Globus pallidus (tissue), 1 donor: ENCODE results near the gene CHTF18.
A peak's percentile ranks its signal among the peaks of the same experiment; 100 is the strongest.
"Not testable (repeated sequence)": the region's sequence is repeated elsewhere in the genome, so short reads cannot be mapped to it uniquely, and the experiment has no call there.

ENCODE experiments used
- DNase-seq: peaks from one replicate; pipeline ENCODE4 v3.0.0-alpha.2; 2015; ENCODE audit warnings: low spot score

Gene CHTF18

GRCh38 chr16:830871-831570 lies 42.6 kb downstream of the CHTF18 start:
- DNase-seq: no peak

DNA sequence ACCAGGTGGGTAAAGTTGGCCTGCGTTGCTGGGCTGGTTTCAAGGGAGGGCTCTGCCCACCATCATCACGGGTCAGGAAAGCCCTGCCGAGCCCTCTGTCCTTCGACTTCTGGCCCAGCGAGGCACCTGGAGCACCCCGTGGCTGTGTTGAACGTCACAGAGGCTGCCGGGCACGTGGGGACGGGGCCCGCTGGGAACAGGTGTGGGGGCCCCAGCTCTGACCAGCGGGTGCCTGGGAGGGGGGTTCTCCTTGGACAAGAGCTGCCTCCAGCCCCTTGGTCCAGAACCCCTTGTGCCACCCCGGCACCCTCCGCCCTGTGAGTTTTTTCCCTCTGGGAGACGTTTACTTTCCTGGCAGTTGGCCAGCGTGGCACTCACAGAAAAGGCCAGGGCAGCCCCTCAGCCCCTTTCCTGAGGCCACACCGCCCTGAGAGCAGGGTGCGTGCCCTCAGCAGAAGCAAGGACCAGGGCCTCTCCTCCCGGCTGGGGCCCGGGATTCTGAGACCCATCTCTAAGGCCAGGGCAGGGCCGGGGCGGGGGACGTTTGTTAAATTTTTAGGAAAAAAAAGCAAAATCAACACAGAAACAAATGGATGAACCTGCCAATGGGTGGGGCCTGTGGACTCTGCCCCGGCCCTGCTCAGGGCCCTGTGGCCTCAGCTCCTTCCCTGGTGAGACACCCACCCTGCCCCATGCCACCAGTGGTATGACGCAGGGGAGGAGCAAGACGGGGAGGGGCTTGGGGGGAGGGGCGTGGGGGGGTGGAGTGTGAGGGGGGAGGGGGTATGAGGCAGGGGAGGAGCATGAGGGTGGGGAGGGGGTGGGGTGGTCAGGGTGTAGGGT lies 43.4 kb downstream of the CHTF18 start:
- DNase-seq: no peak

DNA sequence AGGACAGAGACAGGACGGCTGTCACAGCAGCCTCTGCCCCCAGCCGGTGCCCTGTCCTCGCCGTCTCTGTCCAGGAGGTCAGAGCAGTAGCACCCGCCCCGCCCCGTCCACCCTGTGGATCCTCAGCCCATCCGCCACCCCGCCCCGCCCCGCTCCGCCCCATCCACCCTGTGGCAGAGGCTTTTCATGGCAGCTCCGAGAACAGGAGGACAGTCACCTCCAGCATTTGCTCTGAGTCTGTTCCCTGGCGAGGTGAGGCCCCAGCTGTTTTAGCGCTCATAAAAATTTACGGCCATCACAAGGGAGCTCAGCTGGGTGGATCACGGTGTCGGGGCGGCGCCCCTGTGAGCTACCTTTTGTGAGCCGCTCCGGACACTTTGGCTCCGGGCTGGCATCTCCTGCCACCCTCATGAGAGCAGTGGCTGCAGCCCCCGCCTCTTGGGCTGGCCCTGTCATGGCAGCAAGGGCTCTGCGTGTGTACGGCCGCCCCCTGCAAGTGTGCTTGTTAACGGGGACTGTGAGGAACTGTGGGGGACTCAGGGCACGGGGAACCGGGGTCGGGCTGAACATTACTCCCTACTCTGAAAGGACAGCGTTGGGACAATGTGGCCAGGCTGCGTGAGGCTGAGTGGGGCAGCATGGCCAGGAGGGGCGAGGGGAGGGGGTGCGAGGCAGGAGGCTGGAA lies 44.4 kb downstream of the CHTF18 start:
- DNase-seq: no peak

- DNase-seq: no peak
Observed at GRCh38 chr16:833411-833810, 45.0 kb downstream of the CHTF18 start.

DNA sequence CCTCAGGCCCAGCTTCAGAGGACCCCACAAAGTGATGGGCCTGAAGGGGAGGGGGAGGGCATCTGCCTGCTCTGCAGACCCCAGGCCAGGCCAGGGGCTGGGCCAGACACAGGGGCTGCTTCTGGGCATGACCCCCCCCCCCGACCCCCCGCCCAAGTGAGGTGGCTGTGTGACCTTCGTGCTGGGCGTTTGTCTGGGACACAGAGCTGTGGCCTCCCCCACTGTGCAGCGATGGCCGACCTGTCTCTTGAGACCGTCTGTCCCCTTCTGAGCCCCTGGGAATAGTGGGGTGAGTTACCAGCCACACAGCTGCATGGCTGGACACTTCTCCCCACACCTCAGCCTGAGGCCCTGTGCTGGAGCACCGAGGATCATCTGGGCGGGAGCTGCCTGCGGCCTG lies 47.0 kb downstream of the CHTF18 start:
- no peak for DNase-seq

GRCh38 chr16:836221-836620 lies 47.8 kb downstream of the CHTF18 start:
- no peak for DNase-seq

- DNase-seq: not testable (repeated sequence)
Observed at GRCh38 chr16:836822-837221, 48.4 kb downstream of the CHTF18 start.

DNA sequence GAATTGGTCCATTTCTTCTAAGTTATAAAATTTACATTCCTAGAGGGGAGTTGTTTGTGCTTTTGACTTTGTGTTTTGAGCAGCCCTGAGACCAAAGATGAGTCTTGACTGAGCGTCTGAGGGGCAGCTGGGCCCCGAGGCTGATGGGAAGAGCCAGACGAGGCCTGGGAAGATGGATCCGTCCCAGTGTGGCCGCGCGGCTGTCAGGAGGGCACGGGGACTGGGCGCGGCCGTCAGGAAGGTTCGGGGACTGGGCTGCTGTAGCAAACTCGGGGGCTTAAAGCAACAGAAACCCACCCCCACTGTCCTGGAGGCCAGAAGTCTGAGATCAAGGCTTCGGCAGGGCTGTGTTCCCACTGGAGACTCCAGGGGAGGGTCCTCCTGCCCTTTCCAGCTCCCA lies 50.3 kb downstream of the CHTF18 start:
- DNase-seq: no peak

GRCh38 chr16:839643-840408 lies 51.4 kb downstream of the CHTF18 start:
- no peak for DNase-seq

DNA sequence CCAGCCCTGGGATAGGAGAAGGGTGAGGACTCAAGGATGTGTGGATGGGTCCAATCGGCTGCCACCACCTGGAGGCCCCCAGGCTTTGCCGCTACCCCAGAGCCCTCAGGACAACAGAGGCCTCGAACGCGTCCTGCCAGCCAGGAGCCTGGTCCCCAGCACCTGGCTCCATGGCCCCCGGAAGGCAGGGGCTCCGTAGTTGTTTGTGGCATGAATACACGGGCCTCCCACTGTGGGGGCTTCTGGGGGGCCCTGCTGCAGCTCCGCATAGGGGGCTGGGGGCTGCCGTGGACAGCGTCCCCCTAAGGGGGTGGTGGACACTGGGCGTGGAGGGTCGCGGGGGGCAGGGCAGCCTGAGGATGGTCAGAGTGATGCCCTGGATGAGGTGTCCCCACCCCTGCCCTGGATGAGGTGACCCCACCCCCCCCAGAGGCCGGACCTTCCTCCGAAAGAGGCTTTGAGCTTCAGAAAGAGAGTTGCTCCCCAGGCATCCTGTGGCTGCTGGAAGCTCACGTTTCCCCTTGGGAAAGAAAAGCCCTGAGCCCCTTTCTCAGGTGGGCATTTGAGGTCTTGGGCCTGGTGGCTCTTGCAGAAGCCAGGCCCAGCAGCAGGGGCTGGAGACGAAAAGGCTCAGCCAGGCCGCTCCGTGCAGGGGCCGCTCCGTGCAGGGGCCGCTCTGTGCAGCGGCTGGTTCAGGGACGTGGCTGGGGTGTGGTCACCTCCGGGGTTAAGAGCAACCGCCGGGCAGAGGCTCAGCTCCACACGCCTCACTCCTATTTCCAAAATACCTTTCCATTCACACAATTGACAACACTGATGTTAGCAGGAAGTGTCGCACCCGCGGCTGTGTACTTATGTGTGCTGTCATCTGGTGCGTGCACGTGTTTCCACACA lies 52.4 kb downstream of the CHTF18 start:
- DNase-seq: no peak

DNA sequence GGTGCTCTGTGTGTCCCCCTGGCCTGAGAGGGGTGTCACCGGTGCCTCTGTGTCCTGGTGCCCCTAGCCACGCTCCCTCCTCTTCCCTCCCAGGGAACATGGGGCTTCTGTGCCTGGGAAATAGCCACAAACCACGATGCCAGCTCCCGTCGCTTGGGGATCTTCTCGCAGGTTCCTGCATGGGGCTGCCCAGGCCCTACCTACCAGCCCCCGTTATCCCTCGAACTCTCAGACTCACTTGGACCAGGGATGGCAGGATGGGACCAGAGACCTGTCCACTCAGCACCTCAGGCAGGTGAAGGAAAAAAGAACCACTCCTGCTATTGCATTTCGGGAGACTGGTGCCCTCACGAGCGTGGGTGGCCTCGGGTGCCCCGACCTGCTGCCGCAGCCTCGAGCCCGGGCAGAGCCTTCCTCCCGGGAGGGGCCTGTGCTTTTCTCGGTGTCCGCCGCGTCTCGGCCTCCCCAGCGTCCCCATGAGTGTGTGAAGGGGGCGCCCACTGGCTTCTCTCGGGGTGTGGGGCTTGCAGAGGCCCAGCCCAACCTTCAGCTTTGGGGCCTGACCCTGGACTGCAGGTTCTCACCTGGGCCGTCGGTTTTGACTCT lies 53.1 kb downstream of the CHTF18 start:
- DNase-seq: no peak

GRCh38 chr16:842061-842476 lies 53.6 kb downstream of the CHTF18 start:
- DNase-seq: no peak

- peak; percentile 29 for DNase-seq
Observed at GRCh38 chr16:842711-843560, 54.5 kb downstream of the CHTF18 start.

GRCh38 chr16:843771-844170 lies 55.4 kb downstream of the CHTF18 start:
- no peak for DNase-seq

DNA sequence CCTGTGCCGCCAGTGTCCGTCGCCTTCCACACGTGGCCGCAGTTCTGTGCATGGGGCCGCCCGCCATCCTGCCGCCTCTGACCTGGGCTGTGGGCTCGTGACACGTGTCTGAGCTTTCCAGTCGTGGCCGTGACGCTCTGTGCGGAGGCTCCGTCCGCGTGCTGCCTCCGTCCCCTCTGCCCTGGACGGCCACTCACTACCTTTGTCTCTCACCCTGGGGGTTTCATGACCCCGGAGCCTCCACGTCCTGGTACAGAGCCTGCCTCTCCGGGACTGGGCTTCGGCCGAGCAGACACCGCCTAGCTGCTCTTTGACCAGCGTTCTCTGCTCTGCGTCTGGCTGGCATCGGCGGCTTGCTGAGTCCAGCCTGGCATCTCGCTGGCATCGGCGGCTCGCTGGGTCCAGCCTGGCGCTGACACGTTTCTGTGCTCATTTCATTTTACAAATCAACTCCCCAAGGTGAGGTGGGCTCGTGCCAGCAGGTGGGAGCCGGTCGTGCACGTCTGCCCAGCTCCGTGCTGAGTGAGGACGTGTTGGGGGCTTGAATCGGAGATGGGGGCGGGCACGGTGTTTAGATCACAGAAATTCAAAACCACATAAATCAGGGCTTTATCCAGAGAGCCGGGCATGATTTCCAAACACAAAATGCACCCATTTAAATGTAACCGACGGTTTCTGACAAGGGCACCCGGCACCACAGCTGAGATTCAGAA lies 56.4 kb downstream of the CHTF18 start:
- DNase-seq: no peak

- DNase-seq: no peak
Observed at GRCh38 chr16:845351-845745, 56.9 kb downstream of the CHTF18 start.

DNA sequence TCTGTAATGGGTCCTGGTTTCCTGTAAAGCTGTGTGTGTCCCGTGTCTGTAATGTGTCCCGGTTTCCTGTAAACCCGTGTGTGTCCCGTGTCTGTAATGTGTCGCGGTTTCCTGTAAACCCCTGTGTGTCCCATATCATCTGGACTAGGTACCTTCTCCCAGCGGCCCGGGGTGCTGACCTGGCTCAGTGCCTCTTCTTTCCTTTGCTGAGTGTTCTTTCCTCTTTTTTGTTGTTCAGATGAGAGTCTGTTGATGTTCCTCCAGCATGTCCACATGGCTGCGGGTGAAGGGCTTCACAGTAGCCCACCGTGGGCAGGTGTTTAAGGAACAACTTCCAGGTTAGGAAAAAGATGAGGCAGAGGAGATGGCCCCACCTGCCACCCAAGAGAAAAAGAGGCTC lies 58.7 kb downstream of the CHTF18 start:
- no peak for DNase-seq
